GM18526 (cell line): ENCODE measurements around the gene CATSPERZ.

Source experiments
- POLR2A ChIP-seq: IDR thresholded peaks from 3 replicates; pipeline ENCODE4 v1.6.1; 2011; ENCODE audit not compliant: insufficient read length; ENCODE audit errors: extremely low read depth

Gene CATSPERZ

DNA sequence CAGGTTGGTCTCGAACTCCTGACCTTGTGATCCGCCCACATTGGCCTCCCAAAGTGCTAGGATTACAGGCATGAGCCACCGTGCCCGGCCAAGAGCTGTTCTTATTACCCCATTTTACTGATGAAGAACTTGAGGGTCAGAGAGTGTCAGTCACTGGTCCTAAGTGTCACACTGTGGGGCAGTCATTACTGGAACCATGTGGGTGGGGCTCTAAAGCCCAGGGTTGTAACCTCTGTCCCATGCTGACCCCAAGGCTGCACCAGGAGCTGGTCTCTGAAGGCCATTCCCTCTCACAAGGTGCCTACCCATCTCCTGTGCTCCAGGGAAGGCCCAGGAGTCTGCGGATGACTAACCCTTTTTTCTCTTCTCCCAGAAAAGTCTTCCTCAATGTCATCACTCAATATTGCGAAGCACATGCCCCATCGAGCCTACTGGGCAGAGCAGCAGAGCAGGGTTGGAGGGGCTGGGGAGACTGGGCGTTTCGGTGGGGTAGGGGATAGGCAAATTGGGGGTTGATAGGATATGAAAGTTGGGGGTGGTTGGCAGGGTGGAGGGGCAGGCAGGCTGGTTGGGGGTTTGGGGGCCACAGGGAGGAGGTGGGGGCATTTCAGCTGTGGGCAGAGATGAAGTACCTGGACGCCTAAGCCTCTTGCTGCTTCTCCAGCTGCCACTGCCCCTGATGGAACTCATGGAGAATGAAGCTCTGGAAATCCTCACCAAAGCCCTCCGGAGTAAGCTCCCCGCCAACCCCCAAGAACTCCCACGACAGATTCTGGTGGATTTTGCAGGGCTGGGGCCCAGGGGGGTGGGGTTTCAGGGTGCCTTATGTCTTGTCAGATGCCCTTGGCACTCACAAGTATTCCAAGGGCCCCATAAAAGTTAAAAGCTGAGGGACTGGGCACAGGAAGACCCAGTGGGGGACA, 3.2 kb downstream of the CATSPERZ start:
- TF ChIP-seq POLR2A, result no peak

DNA sequence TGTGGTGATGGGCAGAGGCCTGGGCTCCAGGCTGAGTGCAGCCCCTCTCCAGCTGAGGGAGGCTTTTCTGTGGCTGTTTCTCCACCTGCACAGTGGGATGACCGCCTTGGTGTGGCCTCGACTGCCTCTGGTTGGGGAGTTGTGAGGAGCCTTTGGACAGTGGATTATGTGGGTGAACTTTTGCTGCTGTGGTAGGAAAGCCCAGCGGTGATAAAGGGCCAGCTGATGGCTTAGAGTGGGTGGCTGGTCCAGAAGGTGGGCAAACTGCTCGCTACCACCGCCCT, 3.8 kb downstream of the CATSPERZ start:
- TF ChIP-seq POLR2A, result no peak

DNA sequence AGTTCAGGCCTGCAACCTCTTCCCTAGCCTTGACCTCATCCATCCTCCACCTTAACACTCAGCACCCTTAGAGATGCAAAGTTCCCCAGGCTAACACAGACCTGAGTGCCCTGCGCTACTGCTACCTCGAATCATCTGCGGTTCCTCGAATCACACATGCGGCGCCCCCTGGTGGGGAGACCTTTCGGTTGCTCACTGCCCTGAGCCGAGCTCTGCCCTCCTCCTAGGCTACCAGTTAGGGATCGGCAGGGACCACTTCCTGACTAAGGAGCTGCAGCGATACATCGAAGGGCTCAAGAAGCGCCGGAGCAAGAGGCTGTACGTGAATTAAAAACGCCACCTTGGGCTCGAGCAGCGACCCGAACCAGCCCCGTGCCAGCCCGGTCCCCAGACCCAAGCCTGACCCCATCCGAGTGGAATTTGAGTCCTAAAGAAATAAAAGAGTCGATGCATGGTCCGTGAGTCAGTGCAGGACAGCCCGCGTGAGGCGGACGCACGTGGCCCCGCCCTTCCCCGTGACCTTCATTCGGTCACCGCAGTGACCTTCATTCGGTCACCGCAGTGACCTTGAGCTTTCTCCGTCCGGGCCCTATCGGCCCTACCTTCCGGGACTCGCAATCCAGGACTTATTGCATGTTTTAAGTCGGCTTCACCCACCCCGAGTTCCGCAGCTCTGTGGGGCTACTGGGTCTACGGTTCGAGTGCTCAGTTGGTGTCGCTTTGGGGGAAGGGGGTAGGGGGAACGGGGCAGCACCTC, 4.3 kb downstream of the CATSPERZ start:
- TF ChIP-seq POLR2A, result peak; percentile 73

DNA sequence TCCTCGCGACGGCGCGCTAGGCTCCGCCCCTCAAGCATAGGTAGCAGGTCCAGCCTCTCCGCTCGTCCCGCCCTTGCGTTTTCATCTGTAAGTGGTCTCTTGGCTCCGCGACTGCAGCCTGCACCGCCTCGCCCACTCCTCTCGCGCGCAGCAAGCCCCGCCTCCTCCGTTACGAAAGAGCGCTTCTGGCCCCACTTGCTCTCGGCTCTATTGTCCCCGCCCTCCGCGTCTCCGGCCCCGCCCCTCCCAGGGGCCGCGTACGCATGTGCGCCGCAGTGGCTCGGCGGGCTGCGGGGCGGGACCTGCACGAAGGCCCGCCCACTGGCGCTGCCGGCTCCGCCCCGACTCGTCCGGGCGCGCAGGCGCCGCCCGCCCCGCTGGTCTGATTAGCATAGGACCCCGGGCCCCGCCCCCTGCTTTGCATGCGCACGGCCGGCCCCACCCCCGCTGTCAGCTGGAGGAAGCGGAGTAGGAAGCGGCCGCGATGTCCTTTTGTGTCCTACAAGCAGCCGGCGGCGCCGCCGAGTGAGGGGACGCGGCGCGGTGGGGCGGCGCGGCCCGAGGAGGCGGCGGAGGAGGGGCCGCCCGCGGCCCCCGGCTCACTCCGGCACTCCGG, 5.0 kb downstream of the CATSPERZ start, which contains the start of gene ESRRA:
Gene ESRRA, plus strand, starts transcription at position 450 of the 616 bp plus-strand sequence. CDS start 1,656 bp downstream, outside the sequence.
- TF ChIP-seq POLR2A, result peak; percentile 73

DNA sequence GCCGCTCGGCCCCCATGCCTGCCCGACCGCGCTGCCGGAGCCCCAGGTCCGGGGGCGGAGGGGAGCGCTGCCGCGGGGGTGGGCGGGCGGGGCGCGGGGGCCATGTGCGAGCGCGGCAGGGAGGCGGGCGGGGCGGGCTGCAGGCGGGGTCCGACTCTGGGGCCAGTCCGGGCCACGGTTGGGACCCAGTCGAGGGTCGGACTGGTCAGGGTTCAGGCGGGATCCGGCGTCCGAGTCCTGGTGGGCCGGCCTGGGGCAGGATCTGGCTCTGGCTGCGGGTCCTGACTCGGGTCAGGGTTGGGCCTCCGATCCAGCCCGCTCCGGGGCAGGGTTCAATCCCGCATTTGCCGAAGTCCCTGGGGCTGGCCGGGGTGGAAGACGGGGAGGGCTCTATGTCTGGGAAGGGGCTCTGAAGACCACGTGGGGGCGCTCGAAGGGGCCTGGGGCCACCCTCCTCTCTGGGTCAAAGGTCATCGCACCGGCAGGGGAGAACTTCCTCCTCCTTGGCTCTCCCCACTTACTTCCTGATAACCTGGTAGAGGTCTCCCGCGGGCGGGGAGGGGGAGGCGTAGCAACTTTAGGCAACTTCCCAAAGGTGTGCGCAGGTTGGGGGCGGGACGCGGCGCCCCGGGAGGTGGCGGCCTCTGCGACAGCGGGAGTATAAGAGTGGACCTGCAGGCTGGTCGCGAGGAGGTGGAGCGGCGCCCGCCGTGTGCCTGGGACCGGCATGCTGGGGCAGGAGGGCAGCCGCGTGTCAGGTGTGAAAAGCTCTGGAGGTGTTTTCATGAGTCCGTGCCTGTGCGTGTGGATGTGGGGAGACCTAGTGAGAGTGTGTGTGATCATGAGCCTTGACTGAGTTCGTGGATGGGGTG, 5.8 kb downstream of the CATSPERZ start:
- TF ChIP-seq POLR2A, result peak; percentile 55

DNA sequence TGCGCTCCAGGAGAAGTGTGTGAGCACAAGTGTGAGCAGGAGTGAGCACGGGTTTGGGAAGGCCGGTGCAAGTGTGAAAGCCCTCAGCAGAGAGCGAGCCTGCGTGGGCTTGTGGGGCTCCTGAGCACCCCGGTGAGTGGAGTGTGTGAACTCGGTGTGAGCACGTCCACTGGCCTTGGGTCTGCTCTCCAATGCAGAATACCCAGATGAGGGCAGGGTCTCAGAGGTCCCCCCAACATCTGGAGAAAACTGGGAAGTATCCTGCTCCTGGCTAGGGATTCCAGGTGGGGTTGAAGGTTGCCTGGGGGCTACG, 6.4 kb downstream of the CATSPERZ start:
- TF ChIP-seq POLR2A, result no peak

DNA sequence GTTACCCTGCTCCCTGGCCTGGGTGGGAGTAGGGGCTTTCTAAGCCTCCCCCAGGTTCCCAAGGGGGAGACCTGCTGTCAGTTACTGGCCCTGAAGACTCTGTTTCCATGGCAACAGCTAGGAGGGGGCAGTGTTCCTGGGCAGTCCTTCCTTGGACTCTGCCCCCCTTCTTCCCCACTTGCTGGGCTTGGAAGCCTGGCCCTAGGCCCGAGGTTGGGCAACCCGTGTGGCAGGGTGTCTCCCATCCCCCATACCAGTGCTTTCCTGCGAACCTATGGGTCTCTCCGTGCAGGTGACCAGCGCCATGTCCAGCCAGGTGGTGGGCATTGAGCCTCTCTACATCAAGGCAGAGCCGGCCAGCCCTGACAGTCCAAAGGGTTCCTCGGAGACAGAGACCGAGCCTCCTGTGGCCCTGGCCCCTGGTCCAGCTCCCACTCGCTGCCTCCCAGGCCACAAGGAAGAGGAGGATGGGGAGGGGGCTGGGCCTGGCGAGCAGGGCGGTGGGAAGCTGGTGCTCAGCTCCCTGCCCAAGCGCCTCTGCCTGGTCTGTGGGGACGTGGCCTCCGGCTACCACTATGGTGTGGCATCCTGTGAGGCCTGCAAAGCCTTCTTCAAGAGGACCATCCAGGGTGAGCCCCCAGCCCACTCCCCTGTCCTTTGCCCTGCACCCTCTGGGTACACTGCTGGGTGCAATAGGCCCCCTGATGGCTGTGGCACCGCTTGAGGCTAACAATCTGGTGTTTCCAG, 6.9 kb downstream of the CATSPERZ start:
- TF ChIP-seq POLR2A, result no peak

DNA sequence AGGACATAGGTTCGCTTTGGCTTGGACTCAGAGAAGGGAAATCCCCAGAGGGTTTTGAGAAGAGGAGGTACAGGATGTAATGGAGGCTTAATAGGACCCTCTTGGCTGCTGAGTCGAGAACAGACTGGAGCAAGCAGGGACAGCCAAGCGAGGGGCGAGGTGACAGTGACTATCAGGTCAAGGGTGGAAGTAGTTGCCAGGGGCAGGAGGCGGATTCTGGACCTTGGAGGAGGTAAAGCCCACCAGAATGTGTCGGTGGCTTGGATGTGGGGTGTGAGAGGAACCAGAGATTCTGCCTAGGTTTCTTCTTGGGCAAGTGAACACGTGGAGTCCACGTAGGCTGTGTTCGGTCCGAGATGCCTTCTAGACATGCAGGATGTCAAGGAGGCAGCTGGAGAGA, 12.8 kb downstream of the CATSPERZ start:
- no peak for TF ChIP-seq POLR2A

DNA sequence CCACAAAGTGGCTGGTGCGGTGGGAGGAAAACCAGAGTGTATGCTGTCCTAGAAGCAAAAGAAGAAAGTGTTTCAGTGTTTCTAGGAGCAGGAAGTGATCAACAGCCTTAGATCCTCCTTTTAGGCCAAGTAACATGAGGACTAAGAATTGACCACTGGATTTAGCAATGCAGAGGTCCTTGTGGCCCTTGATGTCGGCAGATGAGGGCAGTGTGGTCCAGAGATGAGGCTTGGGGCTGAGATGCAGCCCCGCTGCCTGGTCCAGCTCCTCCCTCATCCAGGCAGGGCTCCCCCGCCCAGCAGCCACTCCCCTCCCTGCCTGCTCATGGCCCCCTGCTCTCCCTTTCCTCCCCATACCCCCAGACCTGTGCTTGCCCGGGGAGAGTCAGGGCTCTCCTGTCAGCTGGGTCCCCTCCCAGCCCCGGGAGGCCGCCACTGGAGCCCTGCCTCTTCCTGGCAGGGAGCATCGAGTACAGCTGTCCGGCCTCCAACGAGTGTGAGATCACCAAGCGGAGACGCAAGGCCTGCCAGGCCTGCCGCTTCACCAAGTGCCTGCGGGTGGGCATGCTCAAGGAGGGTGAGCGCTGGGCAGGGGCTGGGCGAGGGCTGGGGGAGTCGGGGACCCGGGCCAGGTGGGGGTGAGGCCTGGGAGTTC, 13.5 kb downstream of the CATSPERZ start:
- no peak for TF ChIP-seq POLR2A

DNA sequence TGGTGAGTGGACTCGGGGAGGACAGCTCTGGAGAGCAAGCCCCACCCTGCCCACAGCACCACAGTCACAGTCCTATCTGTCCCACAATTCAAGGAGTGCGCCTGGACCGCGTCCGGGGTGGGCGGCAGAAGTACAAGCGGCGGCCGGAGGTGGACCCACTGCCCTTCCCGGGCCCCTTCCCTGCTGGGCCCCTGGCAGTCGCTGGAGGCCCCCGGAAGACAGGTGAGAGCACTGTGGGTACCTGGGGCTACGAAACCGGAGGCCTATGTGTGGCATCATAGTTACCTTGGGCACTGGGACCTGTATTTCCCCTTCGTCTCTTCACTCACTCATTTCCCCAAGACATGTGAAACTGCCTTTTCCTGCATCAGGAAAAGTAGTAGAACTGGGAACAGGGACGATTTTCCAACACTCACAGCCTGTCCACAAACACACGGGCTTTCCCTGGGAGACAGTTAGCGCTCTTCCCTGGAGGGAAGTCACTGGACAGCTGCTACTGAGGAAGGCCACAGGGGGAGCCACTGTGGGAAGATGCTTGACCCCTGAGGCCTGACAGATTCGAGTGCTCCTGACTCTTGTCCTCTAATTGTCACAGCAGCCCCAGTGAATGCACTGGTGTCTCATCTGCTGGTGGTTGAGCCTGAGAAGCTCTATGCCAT, 14.1 kb downstream of the CATSPERZ start:
- TF ChIP-seq POLR2A, result no peak

DNA sequence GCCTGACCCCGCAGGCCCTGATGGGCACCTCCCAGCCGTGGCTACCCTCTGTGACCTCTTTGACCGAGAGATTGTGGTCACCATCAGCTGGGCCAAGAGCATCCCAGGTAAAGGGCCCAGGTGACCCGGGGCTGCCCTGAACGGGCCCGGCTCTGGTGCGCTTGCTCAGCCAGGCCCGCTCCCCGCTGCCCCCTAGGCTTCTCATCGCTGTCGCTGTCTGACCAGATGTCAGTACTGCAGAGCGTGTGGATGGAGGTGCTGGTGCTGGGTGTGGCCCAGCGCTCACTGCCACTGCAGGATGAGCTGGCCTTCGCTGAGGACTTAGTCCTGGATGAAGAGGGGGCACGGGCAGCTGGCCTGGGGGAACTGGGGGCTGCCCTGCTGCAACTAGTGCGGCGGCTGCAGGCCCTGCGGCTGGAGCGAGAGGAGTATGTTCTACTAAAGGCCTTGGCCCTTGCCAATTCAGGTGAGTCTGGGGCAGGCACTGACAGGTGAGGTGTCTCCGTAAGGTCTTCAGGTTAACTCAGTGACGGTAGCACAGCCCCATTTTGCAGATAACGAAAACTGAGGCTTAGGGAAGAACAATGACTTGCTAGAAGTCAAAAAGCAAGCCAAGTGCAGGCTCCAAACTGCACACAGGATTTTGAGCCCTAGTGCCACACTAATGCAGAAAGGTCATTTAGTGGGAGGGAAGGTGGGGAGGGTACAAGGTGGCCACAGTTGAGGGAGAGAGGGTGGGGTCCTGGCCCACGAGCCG, 14.8 kb downstream of the CATSPERZ start:
- no peak for TF ChIP-seq POLR2A

DNA sequence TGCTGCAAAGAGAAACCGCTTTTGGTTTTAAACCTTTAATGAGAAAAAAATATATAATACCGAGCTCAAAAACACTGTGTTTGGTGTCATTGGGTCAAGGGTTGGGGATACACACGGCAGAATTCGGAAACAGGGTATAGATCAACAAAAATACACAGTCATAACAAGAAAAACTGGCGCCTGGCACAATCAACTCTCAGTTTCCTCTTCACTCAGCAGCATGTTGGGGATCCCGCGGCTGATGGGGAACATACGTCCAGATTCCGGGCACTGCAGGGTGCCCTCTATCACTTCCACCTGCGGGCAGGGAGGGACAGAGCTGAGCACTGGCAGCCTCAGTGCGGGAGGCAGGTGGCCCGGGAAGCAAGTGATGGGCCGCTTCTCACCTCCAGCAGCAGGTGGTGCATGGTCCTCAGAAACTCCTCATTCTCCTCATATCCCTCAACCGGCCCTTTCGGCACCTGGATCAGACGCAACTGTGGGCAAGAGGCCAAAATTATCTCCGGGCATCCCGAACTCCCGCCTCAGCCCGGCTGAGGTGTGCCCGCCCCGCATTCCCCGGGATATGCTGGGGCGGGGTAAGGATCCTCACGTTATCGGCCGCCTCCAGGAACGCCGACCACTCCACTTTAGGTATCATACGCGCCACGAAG, 16.6 kb downstream of the CATSPERZ start:
- TF ChIP-seq POLR2A, result no peak
